ENCODE results near the gene MPIG6B. TPM values are rescaled to one million over a fixed set of nuclear protein-coding genes. Genes with fewer than 3 reads are reported as not detected.

The MPIG6B gene
- total RNA-seq, 1 donor from 2014 or later: not detected

DNA sequence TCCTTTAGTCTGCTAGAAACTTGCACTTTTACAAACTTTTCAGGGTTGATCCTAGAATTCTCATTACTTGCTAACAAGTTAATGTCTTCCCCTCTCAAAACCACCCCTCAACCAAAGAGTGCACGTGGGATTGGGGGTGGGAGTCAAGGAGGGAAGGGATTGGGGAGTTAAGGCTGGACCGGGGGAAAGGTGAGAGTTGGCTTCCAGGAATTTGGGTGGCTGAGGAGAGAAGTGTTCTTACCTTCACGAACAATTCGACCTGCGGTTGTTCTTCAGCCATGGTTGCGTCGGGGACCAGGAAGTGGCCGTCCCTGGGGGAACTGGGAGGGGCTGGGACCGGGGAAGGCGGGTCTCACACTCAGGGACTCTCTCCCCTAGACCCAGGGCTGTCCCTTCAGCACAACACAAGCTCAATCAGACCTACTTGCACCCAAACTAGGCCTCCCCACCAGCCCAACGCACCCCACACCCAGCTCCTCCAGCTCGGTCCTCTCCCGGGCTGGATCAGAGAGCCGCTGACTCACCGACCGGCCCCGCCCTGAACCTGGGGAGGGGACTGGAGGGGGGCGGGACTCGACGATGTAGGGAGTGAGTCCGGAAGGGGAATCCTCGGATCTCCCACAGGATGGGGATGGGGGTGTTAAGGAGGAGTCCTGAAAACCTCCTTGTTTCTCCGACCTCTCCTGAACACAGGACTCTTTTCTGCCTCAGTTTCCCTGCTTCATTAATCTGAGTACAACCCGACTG lies 13.0 kb downstream of the MPIG6B start, which contains the start of gene CLIC1:
Gene CLIC1 (minus strand): TSS at position 510 of the 747 bp plus-strand sequence. CDS start 230 bp downstream, at position 280.
- intact Hi-C loops (cut with micrococcal nuclease): loop anchor here (2.0 to 10.0 kb wide), 5 partner anchors 84 to 1236 kb away; partner anchors contain the start of genes AGPAT1, ATF6B, ATP6V1G2 and BAG6

DNA sequence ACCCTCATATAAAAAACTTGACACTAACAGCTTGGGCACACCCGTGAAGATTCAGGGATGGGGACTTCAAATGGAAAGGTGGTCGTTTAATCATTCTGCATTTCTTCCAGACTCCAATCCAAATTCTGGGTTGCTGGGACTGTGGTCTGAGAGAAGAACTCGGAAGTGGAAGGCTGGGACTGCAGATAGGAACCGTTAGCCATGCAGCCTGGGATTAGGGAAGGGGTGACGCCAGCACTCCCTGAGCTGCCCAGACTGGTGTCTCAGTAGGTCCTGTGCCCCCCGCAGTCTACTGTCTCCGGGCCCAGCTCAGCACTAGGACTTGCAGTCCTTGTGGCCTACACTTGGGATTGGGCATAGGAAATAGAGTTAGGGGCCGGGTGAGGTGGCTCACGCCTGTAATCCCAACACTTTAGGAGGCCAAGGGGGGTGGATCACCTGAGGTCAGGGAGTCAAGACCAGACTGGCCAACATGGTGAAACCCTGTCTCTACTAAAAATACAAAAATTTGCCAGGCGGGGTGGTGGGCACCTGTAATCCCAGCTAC lies 13.7 kb downstream of the MPIG6B start:
- intact Hi-C loops (cut with micrococcal nuclease): loop anchor here (2.0 to 10.0 kb wide), 5 partner anchors 85 to 1235 kb away; partner anchors contain the start of genes AGPAT1, ATF6B, ATP6V1G2 and BAG6

DNA sequence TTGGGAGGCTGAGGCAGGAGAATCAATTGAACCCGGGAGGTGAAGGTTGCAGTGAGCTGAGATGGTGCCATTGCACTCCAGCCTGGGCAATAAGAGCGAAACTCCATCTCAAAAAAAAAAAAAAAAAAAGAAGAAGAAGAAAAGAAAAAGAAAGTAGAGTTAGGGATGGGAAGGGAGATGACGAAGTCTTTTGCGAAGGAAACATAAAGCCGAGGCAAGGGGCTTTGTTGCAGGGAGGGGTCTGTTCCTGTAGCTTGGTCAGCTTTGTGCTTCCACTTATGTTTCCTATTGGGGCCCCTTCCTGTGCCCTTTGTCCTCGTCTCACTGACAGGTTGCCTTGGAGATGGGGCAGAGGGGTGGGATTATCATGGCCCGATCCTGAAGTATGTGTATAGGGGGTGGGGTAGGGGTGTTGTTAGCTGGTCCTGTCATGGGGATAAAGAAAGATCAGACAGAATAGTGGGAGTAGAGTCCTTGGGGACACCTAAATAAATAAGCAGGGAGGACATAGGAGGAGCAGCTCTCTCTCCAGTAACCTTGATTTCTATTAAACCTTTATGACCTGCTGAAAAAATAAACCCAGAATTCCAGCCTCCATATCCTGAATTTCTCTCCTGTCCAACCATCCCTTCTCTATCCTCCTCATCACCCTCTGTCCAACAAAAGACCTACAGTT lies 14.3 kb downstream of the MPIG6B start:
- intact Hi-C loops (cut with micrococcal nuclease): loop anchor here (2.0 to 10.0 kb wide), 5 partner anchors 85 to 1235 kb away; partner anchors contain the start of genes AGPAT1, ATF6B, ATP6V1G2 and BAG6

DNA sequence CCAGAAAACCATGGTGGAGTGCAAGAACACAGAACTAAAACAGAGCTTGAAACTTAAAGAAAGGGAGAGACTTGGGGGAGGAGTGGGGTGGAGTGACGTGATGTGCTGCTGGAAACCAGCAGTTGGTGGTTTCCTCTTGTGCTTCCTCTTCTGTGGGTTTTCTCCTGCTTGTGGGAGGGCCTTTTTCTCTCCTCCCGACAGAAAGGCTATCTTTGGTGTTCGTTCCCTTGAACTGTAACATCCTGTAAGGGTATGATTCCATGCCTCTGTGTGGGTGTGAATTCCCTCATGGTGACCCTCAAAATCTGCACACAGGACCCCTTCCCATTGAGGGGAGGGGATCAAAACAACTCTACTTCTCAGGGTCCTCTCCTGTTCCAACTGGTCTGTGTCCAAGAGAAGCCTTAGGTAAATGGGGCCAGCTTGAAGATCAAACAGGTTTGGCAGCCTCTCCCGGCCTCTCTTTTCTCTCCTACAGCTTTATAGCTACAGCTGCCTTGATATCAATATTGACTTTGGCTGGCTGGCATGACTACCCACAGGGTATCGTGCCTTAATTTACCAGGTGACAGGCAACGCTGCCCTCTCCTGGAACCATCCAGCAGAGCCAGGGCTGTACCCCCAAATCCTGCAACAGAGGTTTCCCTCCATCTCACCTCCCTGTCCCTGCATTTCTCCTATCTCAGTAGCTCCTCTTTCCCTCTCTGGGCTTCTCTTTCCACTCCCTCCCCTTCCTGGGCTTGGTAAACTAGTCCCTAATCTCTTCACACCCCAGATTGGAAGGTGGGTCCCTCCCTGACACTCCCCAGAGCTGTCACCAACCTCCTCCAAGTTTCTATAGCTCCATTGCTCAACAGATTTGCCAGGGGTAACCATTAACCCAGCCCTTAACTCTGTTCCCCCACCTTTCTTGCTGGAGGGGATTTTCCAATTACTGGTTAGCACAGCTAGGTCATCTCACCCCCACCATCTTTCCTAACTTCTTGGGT lies 15.1 kb downstream of the MPIG6B start:
- intact Hi-C loops (cut with micrococcal nuclease): loop anchor here (1.0 to 10.0 kb wide), 9 partner anchors 9 to 1234 kb away; partner anchors contain the start of genes AGPAT1, ATF6B, ATP6V1G2 and BAG6

DNA sequence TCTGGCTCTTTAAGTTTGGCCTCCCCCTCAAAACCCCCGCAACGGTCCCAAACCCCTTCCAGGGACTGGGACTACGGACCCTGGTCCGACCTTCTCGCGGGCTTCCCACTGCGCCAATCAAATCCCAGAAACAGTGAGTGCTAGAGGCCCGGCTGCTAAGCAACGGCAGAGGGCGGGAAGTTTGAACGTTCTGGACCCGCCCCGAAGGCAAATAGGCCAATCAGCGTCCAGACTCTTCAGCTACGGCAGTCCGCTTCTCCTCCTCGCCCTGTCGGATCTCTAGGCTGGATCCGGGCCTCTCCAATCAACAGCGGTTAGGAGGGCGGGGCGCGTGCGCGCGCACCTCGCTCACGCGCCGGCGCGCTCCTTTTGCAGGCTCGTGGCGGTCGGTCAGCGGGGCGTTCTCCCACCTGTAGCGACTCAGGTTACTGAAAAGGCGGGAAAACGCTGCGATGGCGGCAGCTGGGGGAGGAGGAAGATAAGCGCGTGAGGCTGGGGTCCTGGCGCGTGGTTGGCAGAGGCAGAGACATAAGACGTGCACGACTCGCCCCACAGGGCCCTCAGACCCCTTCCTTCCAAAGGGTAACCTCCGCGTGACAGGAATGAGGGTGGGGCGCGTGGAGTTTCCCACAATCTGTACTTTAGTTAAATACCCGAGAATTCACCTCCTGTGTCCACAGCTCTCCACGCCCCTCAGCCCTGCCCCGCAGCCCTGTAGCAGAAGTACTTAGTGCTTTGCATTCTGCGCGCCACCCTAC lies 16.6 kb downstream of the MPIG6B start, which contains the start of gene MSH5:
Gene MSH5 (plus strand): TSS at position 367 of the 758 bp plus-strand sequence. CDS start 462 bp downstream, outside the sequence.
- intact Hi-C loops (cut with micrococcal nuclease): loop anchor here (1.0 to 10.0 kb wide), 8 partner anchors 37 to 1232 kb away; partner anchors contain the start of genes ABHD16A, AGPAT1, ATP6V1G2 and BAG6

DNA sequence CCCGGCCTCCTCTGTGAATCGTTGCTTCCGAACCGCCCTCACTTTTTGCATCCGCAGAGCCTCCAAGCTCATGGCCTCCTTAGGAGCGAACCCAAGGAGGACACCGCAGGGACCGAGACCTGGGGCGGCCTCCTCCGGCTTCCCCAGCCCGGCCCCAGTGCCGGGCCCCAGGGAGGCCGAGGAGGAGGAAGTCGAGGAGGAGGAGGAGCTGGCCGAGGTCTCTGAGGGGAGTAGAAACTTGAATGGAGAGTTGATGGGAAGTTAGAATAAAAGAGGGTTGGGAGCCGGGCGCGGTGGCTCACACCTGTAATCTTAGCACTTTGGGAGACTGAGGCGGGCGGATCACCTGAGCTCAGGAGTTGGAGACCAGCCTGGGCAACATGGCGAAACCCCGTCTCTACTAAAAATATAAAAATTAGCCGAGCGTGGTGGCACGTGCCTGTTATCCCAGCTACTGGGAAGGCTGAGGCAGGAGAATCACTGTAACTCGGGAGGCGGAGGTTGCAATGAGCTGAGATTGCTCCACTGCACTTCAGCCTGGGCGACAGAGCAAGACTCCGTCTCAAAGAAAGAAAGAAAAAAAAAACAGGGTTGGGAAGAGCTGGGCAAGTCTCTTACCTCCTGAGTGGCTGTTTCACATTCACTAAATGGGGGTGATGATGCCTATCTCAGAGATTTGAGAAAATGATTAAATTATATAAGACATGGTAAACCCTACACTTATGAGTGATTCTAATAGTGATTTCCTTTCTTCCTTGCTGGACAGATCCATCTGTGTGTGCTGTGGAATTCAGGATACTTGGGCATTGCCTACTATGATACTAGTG lies 17.4 kb downstream of the MPIG6B start:
- intact Hi-C loops (cut with micrococcal nuclease): no loop called here

DNA sequence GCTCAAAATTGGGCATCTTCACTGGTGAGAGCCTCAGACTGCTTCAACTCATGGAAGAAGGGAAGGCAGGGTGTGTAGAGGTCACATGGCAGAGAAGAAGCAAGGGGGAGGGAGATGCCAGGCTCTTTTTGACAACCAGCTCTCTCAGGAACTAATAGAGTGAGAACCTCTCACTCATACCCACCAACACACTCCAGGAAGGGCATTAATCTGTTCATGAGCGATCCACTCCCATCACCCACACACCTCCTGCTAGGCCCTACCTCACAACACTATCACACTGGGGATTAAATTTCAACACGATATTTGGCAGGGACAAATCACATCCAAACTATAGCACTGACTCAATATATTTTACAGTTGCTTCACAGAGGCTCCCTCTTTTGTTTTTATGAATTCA lies 18.6 kb downstream of the MPIG6B start:
- intact Hi-C loops (cut with micrococcal nuclease): no loop called here

DNA sequence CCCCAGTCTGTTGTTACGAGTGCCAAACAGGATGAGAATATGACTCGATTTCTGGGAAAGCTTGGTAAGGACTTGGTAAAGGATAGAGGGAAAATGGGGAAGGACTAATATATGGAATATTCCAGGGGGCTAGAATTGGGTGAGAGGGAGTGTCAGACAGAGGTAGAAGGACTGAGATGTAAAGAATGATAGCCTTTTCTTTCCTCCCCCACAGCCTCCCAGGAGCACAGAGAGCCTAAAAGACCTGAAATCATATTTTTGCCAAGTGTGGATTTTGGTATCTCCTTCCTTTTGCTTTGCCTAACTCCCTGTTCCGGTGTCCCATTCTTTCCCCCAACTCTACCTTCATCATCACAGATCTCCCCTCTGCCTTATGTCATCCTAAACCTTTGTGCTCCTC lies 19.7 kb downstream of the MPIG6B start:
- intact Hi-C loops (cut with micrococcal nuclease): no loop called here

DNA sequence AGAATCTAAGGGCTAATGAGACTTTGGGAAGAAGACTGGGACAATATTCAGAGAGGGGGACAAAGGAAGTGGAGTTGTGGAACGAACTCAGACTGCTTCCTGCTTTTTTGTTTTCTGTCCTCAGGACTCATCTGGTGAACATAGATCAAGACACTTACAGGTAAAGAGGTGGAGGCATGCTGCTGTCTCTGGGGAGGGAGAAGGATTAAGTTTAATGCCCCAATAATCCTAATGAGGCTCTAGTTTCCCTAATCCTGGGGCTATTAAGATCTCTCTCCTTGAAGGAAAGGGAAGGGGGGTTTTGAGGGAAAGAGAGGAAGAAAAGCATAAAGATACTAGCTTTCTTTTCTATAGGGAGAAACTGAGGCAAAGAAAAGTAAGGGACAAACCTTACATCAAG lies 21.2 kb downstream of the MPIG6B start:
- intact Hi-C loops (cut with micrococcal nuclease): no loop called here

DNA sequence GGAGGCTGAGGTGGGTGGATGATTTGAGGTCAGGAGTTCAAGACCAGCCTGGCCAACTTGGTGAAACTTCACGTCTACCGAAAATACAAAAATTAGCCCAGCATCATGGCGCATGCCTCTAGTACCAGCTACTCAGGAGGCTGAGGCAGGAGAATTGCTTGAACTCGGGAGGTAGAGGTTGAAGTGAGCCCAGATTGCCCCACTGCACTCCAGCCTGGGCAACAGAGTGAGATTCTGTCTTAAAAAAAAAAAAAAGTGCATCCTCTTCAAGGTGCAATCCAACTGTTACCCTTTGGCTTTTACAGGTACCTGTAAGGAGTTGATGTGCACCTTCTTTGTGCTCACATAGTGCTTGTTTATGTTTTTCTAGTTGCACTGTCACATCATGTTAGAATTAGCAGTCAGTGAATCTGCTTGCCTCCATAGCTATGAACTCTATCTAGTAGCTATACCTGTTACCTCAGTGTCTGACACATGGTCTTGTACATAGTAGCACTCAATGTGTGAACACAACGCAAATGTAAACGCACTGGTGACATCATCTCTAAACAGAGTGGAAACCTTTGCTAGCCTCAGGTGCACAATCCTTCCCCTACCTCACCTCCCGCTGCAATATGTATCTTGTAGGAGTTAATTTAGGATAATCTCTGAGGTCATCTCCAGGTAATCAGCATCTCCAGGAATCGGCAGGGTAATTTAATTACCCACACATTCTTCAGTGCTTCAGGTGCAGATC lies 26.3 kb downstream of the MPIG6B start:
- intact Hi-C loops (cut with micrococcal nuclease): no loop called here

DNA sequence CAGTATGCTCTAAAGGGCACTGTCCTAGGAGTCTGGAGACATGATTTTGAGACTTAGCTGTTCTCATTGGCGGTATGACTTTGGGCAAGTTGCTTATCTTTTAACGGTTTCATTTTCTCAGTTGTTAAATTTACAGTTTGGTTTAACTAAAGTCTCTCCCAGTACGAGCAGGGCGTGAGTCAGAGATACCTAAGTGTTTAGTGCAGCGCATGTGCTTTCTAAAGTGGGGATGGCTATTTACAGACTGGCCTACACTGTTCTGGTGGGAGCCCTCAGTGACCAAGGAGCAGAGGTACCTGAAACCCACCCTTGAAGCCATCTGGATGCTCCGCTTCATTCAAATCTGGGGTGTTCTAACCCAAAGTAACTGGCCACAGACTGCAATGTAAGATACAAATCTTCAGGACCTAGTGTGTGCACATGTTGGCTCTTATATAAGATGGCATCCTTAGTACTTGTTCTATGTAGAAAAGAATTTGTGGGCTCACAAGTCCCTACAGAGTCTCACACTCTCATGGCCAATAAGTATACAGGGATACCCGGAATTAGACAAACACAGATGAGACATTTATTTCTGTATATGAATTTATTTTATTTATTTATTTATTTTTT lies 27.3 kb downstream of the MPIG6B start:
- intact Hi-C loops (cut with micrococcal nuclease): no loop called here

DNA sequence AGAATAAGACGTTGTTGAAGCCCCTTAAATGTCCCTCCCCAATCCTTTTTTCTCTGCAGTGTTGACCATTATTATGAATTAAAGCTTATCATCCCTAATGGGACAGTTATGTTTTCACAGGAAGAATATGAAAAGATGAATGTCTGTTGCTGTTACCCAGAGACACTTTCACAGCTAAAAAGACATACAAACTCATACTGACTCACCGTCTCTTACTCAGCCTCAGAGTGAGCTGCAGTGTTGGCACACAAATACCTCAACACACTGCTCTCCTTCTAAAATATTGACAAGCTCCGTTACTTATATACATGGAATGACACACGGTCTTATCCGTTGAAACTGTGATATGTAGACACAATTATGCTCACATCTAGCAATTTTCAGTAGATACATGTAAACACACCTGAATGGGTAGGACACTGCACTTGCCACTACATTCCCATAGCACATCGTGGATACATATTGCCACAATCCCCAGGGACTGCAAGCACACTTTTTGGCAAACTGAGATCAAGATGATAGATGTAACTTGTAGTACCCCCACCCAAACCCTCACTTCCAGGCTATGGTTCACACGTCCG lies 29.7 kb downstream of the MPIG6B start:
- intact Hi-C loops (cut with micrococcal nuclease): no loop called here

DNA sequence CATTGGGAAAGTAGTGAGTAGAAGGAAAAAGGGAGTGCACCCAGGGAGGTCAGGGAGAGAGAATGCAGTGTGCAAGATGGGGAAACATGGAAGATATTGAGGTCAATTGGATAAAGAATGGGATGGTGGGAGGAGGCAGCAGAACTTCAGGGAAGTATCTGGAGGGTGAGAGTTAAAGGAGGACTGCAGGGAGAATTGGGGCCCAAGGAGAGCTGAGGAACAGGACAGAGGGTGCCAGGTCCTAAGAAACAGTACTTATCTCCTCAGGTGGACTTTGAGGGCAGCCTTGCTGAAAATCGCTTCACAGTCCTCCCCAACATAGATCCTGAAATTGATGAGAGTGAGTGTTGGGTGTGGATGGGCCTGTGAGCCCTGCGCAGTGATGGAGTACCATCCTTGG lies 35.1 kb downstream of the MPIG6B start:
- intact Hi-C loops (cut with micrococcal nuclease): no loop called here

DNA sequence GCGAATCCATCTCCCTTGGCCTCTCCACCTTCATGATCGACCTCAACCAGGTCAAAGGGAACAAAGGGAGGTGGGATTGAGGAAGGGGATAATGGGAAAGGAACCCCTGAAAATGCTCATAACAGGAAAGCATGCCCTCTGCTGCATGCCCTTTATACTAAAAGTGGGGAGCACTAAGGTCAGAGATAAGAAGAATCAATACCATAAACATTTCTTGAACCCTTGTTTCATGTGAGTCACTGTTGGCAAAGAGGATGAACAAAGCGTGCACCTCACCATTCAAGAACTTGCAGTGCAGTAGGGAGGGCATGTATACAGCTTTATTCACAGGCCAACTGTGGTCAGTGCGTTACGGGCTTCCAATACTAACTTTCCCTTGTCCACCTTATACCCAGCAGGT lies 37.6 kb downstream of the MPIG6B start:
- intact Hi-C loops (cut with micrococcal nuclease): no loop called here

DNA sequence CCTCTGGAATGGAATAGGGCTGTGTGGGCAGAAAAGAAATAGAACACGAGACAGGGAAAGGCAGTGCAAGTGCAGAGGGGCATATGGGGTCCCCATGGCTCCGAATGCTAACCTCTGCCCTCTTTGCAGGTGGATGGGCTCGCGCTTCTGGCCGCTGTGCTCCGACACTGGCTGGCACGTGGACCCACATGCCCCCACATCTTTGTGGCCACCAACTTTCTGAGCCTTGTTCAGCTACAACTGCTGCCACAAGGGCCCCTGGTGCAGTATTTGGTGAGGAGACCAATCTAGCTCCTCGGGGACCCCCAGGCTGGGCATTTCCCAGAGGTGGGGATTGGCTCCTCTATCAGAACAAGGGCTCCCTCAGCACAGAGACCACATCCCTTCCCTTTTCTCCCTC lies 38.2 kb downstream of the MPIG6B start:
- intact Hi-C loops (cut with micrococcal nuclease): no loop called here

DNA sequence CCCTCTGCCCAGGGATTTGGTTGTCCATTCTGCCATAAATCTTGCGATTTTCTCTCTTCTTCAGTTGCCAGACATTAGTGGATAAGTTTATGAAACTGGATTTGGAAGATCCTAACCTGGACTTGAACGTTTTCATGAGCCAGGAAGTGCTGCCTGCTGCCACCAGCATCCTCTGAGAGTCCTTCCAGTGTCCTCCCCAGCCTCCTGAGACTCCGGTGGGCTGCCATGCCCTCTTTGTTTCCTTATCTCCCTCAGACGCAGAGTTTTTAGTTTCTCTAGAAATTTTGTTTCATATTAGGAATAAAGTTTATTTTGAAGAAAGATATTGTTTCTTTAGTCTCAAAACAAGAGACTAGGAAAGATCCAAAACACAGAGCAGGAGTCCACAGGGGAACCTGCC lies 39.2 kb downstream of the MPIG6B start, which contains the start of gene SAPCD1:
Gene SAPCD1 (plus strand): TSS at position 301 of the 400 bp plus-strand sequence. CDS start 399 bp downstream, outside the sequence.
- intact Hi-C loops (cut with micrococcal nuclease): no loop called here
